ENCODE results near the gene GGA3.
"Not testable (repeated sequence)": the region's sequence is repeated elsewhere in the genome, so short reads cannot be mapped to it uniquely, and the experiment has no call there.

GGA3 gene

GRCh38 chr17:75208161-75208560 is 53.2 kb downstream of the GGA3 start:
- DNase-seq: no peak

GRCh38 chr17:75207760-75208159 is 53.6 kb downstream of the GGA3 start:
- no peak for DNase-seq

DNA sequence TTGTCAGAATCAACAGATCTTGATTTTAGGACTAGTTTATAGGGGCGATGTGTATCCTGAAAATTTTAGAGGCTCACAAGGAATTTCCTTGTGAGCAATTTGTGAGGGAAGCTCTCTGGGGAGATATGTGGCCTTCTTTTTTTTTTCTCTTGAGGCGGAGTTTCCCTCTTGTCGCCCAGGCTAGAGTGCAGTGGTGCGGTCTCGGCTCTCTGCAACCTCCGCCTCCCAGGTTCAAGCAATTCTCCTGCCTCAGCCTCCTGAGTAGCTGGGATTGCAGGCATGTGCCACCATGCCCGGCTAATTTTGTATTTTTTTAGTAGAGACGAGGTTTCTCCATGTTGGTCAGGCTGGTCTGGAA is 54.4 kb downstream of the GGA3 start:
- DNase-seq: not testable (repeated sequence)

DNA sequence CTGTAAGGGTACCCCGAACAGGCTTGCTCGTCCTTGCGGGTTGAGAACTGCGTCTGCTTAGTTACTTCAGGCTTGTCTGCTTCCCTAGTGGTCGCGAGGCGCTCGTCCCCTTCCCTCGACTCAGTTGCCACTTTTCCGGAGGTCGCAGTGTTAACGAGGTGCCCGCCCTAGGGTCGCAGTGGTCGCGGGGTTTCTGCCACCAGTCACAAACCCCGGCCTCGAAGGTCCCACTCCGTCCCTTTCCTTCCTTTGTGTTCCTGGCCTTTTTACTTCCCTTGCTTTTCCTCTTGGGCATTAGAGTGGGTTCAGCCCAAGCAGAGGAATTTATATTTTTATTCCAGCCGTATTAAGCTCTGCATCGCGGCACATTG is 55.6 kb downstream of the GGA3 start:
- DNase-seq: no peak

GRCh38 chr17:75205037-75205792 is 56.2 kb downstream of the GGA3 start, which contains the start of gene NUP85:
Gene NUP85 (plus strand): TSS chr17:75205679. CDS start chr17:75205762, 83 bp downstream.
- DNase-seq: peak; percentile 87

GRCh38 chr17:75199886-75200618 is 61.4 kb downstream of the GGA3 start:
- DNase-seq: no peak

GRCh38 chr17:75194879-75195278 is 66.5 kb downstream of the GGA3 start:
- no peak for DNase-seq

DNA sequence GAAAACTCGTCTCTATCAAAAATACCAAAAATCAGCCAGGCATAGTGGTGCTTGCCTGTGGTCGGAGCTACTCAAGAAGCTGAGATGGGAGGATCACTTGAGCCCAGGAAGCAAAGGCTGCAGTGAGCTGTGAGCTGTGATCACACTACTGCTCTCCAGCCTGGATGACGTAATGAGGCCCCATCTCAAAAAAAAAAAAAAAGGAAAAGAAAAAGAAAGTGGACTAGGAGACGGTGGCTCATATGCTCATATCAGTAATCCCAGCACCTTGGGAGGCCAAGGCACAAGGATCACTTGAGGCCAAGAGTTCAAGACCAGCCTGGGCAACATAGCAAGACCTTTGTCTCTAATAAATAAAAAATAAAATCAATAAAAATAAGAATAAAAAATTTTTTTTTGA is 69.8 kb downstream of the GGA3 start:
- no peak for DNase-seq

- DNase-seq: no peak
These were observed 72.8 kb downstream of the GGA3 start for GRCh38 chr17:75188614-75189013.

Data from CD4-positive, alpha-beta T cell treated with Interleukin-15 for 1 hour (primary cell).